T-helper 17 cell (primary cell): ENCODE data around the gene GALNT16. TPM values are rescaled to one million over a fixed set of nuclear protein-coding genes. Genes with fewer than 3 reads are reported as not detected.
"Not testable (repeated sequence)": the region's sequence is repeated elsewhere in the genome, so short reads cannot be mapped to it uniquely, and the experiment has no call there.

Experiments
- ATAC-seq: fragments of 150-1000 bp; cut with Tn5 transposase; 2 replicates; pipeline ENCODE4 v1.10.0; 2021; ENCODE audit warnings: mild to moderate bottlenecking, moderate library complexity
- DNase-seq, 3 donors: peaks; one replicate each; pipeline versions ENCODE4 v3.0.0 to v3.0.0-alpha.2; 2020 to 2021
- H3K9me3 ChIP-seq: one replicate; pipeline ENCODE4 v1.7.0; 2013; ENCODE audit warnings: low read length, mild to moderate bottlenecking; ENCODE audit not compliant: control insufficient read depth, poor library complexity, severe bottlenecking
- H3K27ac Mint-ChIP-seq: one replicate; pipeline ENCODE4 v1.8.0; 2022; ENCODE audit warnings: mild to moderate bottlenecking, moderate library complexity, mixed read lengths
- H3K27me3 Mint-ChIP-seq: one replicate; pipeline ENCODE4 v1.8.0; 2022; ENCODE audit warnings: mixed read lengths
- H3K36me3 Mint-ChIP-seq: one replicate; pipeline ENCODE4 v1.8.0; 2022; ENCODE audit warnings: low read depth, mixed read lengths
- H3K4me1 Mint-ChIP-seq: one replicate; pipeline ENCODE4 v1.8.0; 2022; ENCODE audit warnings: mild to moderate bottlenecking, mixed read lengths
- H3K4me3 Mint-ChIP-seq: one replicate; pipeline ENCODE4 v1.8.0; 2022; ENCODE audit warnings: mild to moderate bottlenecking, moderate library complexity, mixed read lengths
- total RNA-seq, 4 donors: library from RNA in 2 of 4; stranded (reverse) in 2 of 4; gene quantifications; one replicate each; pipeline ENCODE4 v1.2.3 and lab custom pipeline; 2022 to 2026

Gene GALNT16
- total RNA-seq, 2 donors from 2014 or later = 0.05 TPM

- no peak overlapping the region for H3K27ac Mint-ChIP-seq
Measured at GRCh38 chr14:69263364-69263763, 3.4 kb downstream of the GALNT16 start.

GRCh38 chr14:69263771-69264170, 3.8 kb downstream of the GALNT16 start:
- peaks cover 4% of the 10 kb centered on the region for H3K4me1 Mint-ChIP-seq
- H3K9me3 ChIP-seq = no peaks in the 10 kb centered on the region
- ATAC-seq (no peak), DNase-seq (no peak)
- H3K27me3 Mint-ChIP-seq = peaks cover 40% of the 10 kb centered on the region
- no peak overlapping the region for H3K27ac Mint-ChIP-seq
- peaks cover 7% of the 10 kb centered on the region for H3K36me3 Mint-ChIP-seq
- no peak overlapping the region for H3K4me3 Mint-ChIP-seq

More at GRCh38 chr14:69263364-69263763, 3.4 kb downstream of the GALNT16 start:
- no peaks in the 10 kb centered on the region for H3K9me3 ChIP-seq
- H3K27me3 Mint-ChIP-seq = peaks cover 44% of the 10 kb centered on the region
- ATAC-seq = no peak
- peaks cover 9% of the 10 kb centered on the region for H3K36me3 Mint-ChIP-seq
- no peak for DNase-seq
- H3K4me1 Mint-ChIP-seq = peaks cover 4% of the 10 kb centered on the region
- no peak overlapping the region for H3K4me3 Mint-ChIP-seq

GRCh38 chr14:69266572-69267345, 6.8 kb downstream of the GALNT16 start:
- H3K9me3 ChIP-seq = no peaks in the 10 kb centered on the region
- peaks cover 23% of the 10 kb centered on the region for H3K27me3 Mint-ChIP-seq
- no peaks in the 10 kb centered on the region for H3K4me1 Mint-ChIP-seq
- no peak for DNase-seq
- no peak for ATAC-seq
- peaks cover 3% of the 10 kb centered on the region for H3K36me3 Mint-ChIP-seq
- no peak overlapping the region for H3K4me3 Mint-ChIP-seq
- no peak overlapping the region for H3K27ac Mint-ChIP-seq

- Mint-ChIP-seq H3K36me3 (peaks cover 3% of the 10 kb centered on the region), H3K27me3 (peaks cover 16% of the 10 kb centered on the region), H3K27ac (no peak overlapping the region), H3K4me3 (no peak overlapping the region), H3K4me1 (no peaks in the 10 kb centered on the region)
- ATAC-seq (no peak), DNase-seq (no peak)
- no peaks in the 10 kb centered on the region for H3K9me3 ChIP-seq
Measured at GRCh38 chr14:69267492-69267891, 7.5 kb downstream of the GALNT16 start.

- peaks cover 3% of the 10 kb centered on the region for H3K36me3 Mint-ChIP-seq
- ATAC-seq = no peak
- H3K27ac Mint-ChIP-seq = no peak overlapping the region
- H3K9me3 ChIP-seq = no peaks in the 10 kb centered on the region
- peaks cover 17% of the 10 kb centered on the region for H3K27me3 Mint-ChIP-seq
- no peak overlapping the region for H3K4me3 Mint-ChIP-seq
- DNase-seq = no peak
- no peaks in the 10 kb centered on the region for H3K4me1 Mint-ChIP-seq
Measured at GRCh38 chr14:69268223-69268622, 8.3 kb downstream of the GALNT16 start.

GRCh38 chr14:69268763-69269162, 8.8 kb downstream of the GALNT16 start:
- H3K4me3 Mint-ChIP-seq = no peak overlapping the region
- no peaks in the 10 kb centered on the region for H3K4me1 Mint-ChIP-seq
- peaks cover 3% of the 10 kb centered on the region for H3K36me3 Mint-ChIP-seq
- no peaks in the 10 kb centered on the region for H3K9me3 ChIP-seq
- no peak overlapping the region for H3K27ac Mint-ChIP-seq
- peaks cover 17% of the 10 kb centered on the region for H3K27me3 Mint-ChIP-seq
- no peak for DNase-seq
- ATAC-seq = no peak

GRCh38 chr14:69269381-69269780, 9.4 kb downstream of the GALNT16 start:
- Mint-ChIP-seq H3K4me3 (no peak overlapping the region), H3K27ac (no peak overlapping the region), H3K4me1 (no peaks in the 10 kb centered on the region), H3K27me3 (peaks cover 13% of the 10 kb centered on the region), H3K36me3 (peaks cover 3% of the 10 kb centered on the region)
- no peak for DNase-seq
- H3K9me3 ChIP-seq = no peaks in the 10 kb centered on the region
- ATAC-seq = no peak

GRCh38 chr14:69270097-69270496, 10.1 kb downstream of the GALNT16 start:
- peaks cover 3% of the 10 kb centered on the region for H3K36me3 Mint-ChIP-seq
- H3K4me1 Mint-ChIP-seq = no peaks in the 10 kb centered on the region

GRCh38 chr14:69270795-69271708, 11.1 kb downstream of the GALNT16 start:
- Mint-ChIP-seq H3K27ac (no peak overlapping the region), H3K4me1 (no peaks in the 10 kb centered on the region), H3K4me3 (no peak overlapping the region), H3K27me3 (peaks cover 13% of the 10 kb centered on the region), H3K36me3 (no peaks in the 10 kb centered on the region)
- no peaks in the 10 kb centered on the region for H3K9me3 ChIP-seq
- ATAC-seq = no peak
- no peak for DNase-seq

More at GRCh38 chr14:69270097-69270496, 10.1 kb downstream of the GALNT16 start:
- no peak for ATAC-seq
- no peak for DNase-seq
- H3K9me3 ChIP-seq = no peaks in the 10 kb centered on the region
- Mint-ChIP-seq H3K27me3 (peaks cover 13% of the 10 kb centered on the region), H3K4me3 (no peak overlapping the region), H3K27ac (no peak overlapping the region)

- no peaks in the 10 kb centered on the region for H3K4me1 Mint-ChIP-seq
- H3K27me3 Mint-ChIP-seq = peaks cover 13% of the 10 kb centered on the region
- no peak overlapping the region for H3K27ac Mint-ChIP-seq
- no peaks in the 10 kb centered on the region for H3K9me3 ChIP-seq
- ATAC-seq (no peak), DNase-seq (no peak)
- H3K4me3 Mint-ChIP-seq = no peak overlapping the region
- no peaks in the 10 kb centered on the region for H3K36me3 Mint-ChIP-seq
Measured at GRCh38 chr14:69274321-69274720, 14.4 kb downstream of the GALNT16 start.

GRCh38 chr14:69275331-69275730, 15.4 kb downstream of the GALNT16 start:
- DNase-seq (no peak), ATAC-seq (no peak)
- no peaks in the 10 kb centered on the region for H3K36me3 Mint-ChIP-seq

GRCh38 chr14:69277356-69277755, 17.4 kb downstream of the GALNT16 start:
- not testable (repeated sequence) for H3K36me3 Mint-ChIP-seq, ATAC-seq, H3K27ac Mint-ChIP-seq

More at GRCh38 chr14:69275331-69275730, 15.4 kb downstream of the GALNT16 start:
- H3K9me3 ChIP-seq = no peaks in the 10 kb centered on the region
- peaks cover 13% of the 10 kb centered on the region for H3K27me3 Mint-ChIP-seq
- H3K27ac Mint-ChIP-seq = no peak overlapping the region
- no peaks in the 10 kb centered on the region for H3K4me1 Mint-ChIP-seq
- H3K4me3 Mint-ChIP-seq = no peak overlapping the region

GRCh38 chr14:69280746-69281291, 20.9 kb downstream of the GALNT16 start:
- no peak overlapping the region for H3K4me3 Mint-ChIP-seq
- no peaks in the 10 kb centered on the region for H3K36me3 Mint-ChIP-seq
- DNase-seq (no peak), ATAC-seq (no peak)
- peaks cover 21% of the 10 kb centered on the region for H3K27me3 Mint-ChIP-seq
- no peak overlapping the region for H3K27ac Mint-ChIP-seq
- H3K9me3 ChIP-seq = no peaks in the 10 kb centered on the region
- no peaks in the 10 kb centered on the region for H3K4me1 Mint-ChIP-seq

More at GRCh38 chr14:69277356-69277755, 17.4 kb downstream of the GALNT16 start:
- DNase-seq, H3K4me3 Mint-ChIP-seq, H3K9me3 ChIP-seq, H3K4me1 Mint-ChIP-seq: not testable (repeated sequence)
- H3K27me3 Mint-ChIP-seq = peaks cover 21% of the 10 kb centered on the region
